Naive B cell (primary cell): ENCODE measurements around the gene SYNDIG1. TPM values are rescaled to one million over a fixed set of nuclear protein-coding genes. Genes with fewer than 3 reads are reported as not detected.

ENCODE experiments used
- ATAC-seq, 2 donors: fragments of 150-1000 bp; cut with Tn5 transposase; 2 replicates each; pipeline ENCODE4 v1.10.0; 2021; ENCODE audit warnings: low read depth in 2 of 2, mild to moderate bottlenecking in 2 of 2, moderate library complexity in 2 of 2
- DNase-seq: peaks from one replicate; pipeline ENCODE4 v3.0.0; 2022
- H3K27ac Mint-ChIP-seq, 6 donors: one replicate each; pipeline ENCODE4 v1.8.0; 2020 to 2022; ENCODE audit warnings: mild to moderate bottlenecking in 6 of 6, mixed read lengths in 6 of 6, moderate library complexity in 5 of 6, inconsistent platforms in 2 of 6
- H3K27me3 Mint-ChIP-seq, 3 donors: one replicate each; pipeline ENCODE4 v1.8.0; 2021 to 2022; ENCODE audit warnings: mixed read lengths in 3 of 3, mild to moderate bottlenecking in 1 of 3
- H3K36me3 Mint-ChIP-seq, 2 donors: one replicate each; pipeline ENCODE4 v1.8.0; 2020 to 2022; ENCODE audit warnings: mixed read lengths in 2 of 2, inconsistent platforms in 1 of 2, mild to moderate bottlenecking in 1 of 2
- H3K4me1 Mint-ChIP-seq, 3 donors: one replicate each; pipeline ENCODE4 v1.8.0; 2020 to 2022; ENCODE audit warnings: mixed read lengths in 3 of 3, inconsistent platforms in 1 of 3, mild to moderate bottlenecking in 1 of 3, moderate library complexity in 1 of 3
- H3K4me3 Mint-ChIP-seq, 8 donors: one replicate each; pipeline ENCODE4 v1.8.0; 2020 to 2022; ENCODE audit warnings: mild to moderate bottlenecking in 8 of 8, mixed read lengths in 8 of 8, moderate library complexity in 8 of 8, inconsistent platforms in 2 of 8
- H3K9me3 Mint-ChIP-seq, 7 donors: one replicate each; pipeline ENCODE4 v1.8.0; 2020 to 2022; ENCODE audit warnings: mixed read lengths in 7 of 7, mild to moderate bottlenecking in 5 of 7, inconsistent platforms in 2 of 7, moderate library complexity in 1 of 7
- polyA plus RNA-seq, 6 donors: library from polyadenylated mRNA; unstranded; fragments of 300-500 nt; fragmentation: Illumina TruSeq; gene quantifications; one replicate each; pipeline ENCODE4 v1.2.3, GENCODE V29; 2021; ENCODE audit warnings: low read depth in 6 of 6

The SYNDIG1 gene
- polyA plus RNA-seq, 6 donors from 2014 or later = not detected

- no peaks in the 10 kb centered on the region for H3K36me3 Mint-ChIP-seq
- ATAC-seq = no peak
These were observed 31.1 kb upstream of the SYNDIG1 start for GRCh38 chr20:24438331-24438730.

GRCh38 chr20:24439737-24440387 lies 29.6 kb upstream of the SYNDIG1 start:
- no peak for ATAC-seq
- no peak for DNase-seq
- Mint-ChIP-seq H3K9me3 (peaks cover 0 to 2% (median 0%) of the 10 kb centered on the region in 7 donors), H3K27me3 (peaks cover 0 to 5% (median 0%) of the 10 kb centered on the region in 3 donors), H3K36me3 (no peaks in the 10 kb centered on the region), H3K27ac (no peak overlapping the region), H3K4me3 (no peak overlapping the region), H3K4me1 (no peaks in the 10 kb centered on the region)

More at GRCh38 chr20:24438331-24438730, 31.1 kb upstream of the SYNDIG1 start:
- no peak overlapping the region for H3K4me3 Mint-ChIP-seq
- H3K27me3 Mint-ChIP-seq = peaks cover 0 to 5% (median 0%) of the 10 kb centered on the region in 3 donors
- DNase-seq = no peak
- no peaks in the 10 kb centered on the region for H3K4me1 Mint-ChIP-seq
- no peak overlapping the region for H3K27ac Mint-ChIP-seq
- H3K9me3 Mint-ChIP-seq = peaks cover 0 to 2% (median 0%) of the 10 kb centered on the region in 7 donors

GRCh38 chr20:24441661-24442060 lies 27.8 kb upstream of the SYNDIG1 start:
- ATAC-seq (no peak), DNase-seq (no peak)
- Mint-ChIP-seq H3K4me3 (no peak overlapping the region), H3K36me3 (no peaks in the 10 kb centered on the region), H3K27me3 (peaks cover 0 to 5% (median 0%) of the 10 kb centered on the region in 3 donors), H3K27ac (peak overlapping the region in 1 of 6 donors; percentile 3), H3K9me3 (no peaks in the 10 kb centered on the region), H3K4me1 (no peaks in the 10 kb centered on the region)

- H3K4me3 Mint-ChIP-seq = no peak overlapping the region
- no peaks in the 10 kb centered on the region for H3K4me1 Mint-ChIP-seq
- ATAC-seq = no peak
- no peak overlapping the region for H3K27ac Mint-ChIP-seq
- DNase-seq = no peak
- H3K36me3 Mint-ChIP-seq = no peaks in the 10 kb centered on the region
- peaks cover 0 to 4% (median 0%) of the 10 kb centered on the region in 7 donors for H3K9me3 Mint-ChIP-seq
- H3K27me3 Mint-ChIP-seq = peaks cover 0 to 5% (median 0%) of the 10 kb centered on the region in 3 donors
These were observed 26.5 kb upstream of the SYNDIG1 start for GRCh38 chr20:24442909-24443308.

GRCh38 chr20:24443436-24443835 lies 26.0 kb upstream of the SYNDIG1 start:
- ATAC-seq (no peak), DNase-seq (no peak)
- H3K4me1 Mint-ChIP-seq = no peaks in the 10 kb centered on the region
- peaks cover 0 to 4% (median 0%) of the 10 kb centered on the region in 7 donors for H3K9me3 Mint-ChIP-seq
- no peaks in the 10 kb centered on the region for H3K36me3 Mint-ChIP-seq
- H3K27me3 Mint-ChIP-seq = peaks cover 0 to 5% (median 0%) of the 10 kb centered on the region in 3 donors
- no peak overlapping the region for H3K4me3 Mint-ChIP-seq
- H3K27ac Mint-ChIP-seq = no peak overlapping the region

GRCh38 chr20:24444526-24445190 lies 24.8 kb upstream of the SYNDIG1 start:
- no peak for ATAC-seq
- peaks cover 0 to 4% (median 0%) of the 10 kb centered on the region in 7 donors for H3K9me3 Mint-ChIP-seq
- H3K36me3 Mint-ChIP-seq = no peaks in the 10 kb centered on the region
- no peak overlapping the region for H3K27ac Mint-ChIP-seq
- H3K27me3 Mint-ChIP-seq = no peaks in the 10 kb centered on the region
- H3K4me3 Mint-ChIP-seq = no peak overlapping the region
- no peaks in the 10 kb centered on the region for H3K4me1 Mint-ChIP-seq
- no peak for DNase-seq

GRCh38 chr20:24445510-24446170 lies 23.8 kb upstream of the SYNDIG1 start:
- no peaks in the 10 kb centered on the region for H3K36me3 Mint-ChIP-seq
- no peaks in the 10 kb centered on the region for H3K4me1 Mint-ChIP-seq
- H3K27me3 Mint-ChIP-seq = no peaks in the 10 kb centered on the region
- DNase-seq = no peak
- H3K9me3 Mint-ChIP-seq = peaks cover 0 to 4% (median 0%) of the 10 kb centered on the region in 7 donors
- H3K27ac Mint-ChIP-seq = peak overlapping the region in 1 of 6 donors; percentile 27
- no peak overlapping the region for H3K4me3 Mint-ChIP-seq
- no peak for ATAC-seq

GRCh38 chr20:24446811-24447210 lies 22.6 kb upstream of the SYNDIG1 start:
- H3K36me3 Mint-ChIP-seq = no peaks in the 10 kb centered on the region
- ATAC-seq = no peak
- DNase-seq = no peak

GRCh38 chr20:24448170-24448569 lies 21.3 kb upstream of the SYNDIG1 start:
- H3K4me3 Mint-ChIP-seq = no peak overlapping the region
- H3K27ac Mint-ChIP-seq = no peak overlapping the region
- H3K9me3 Mint-ChIP-seq = peaks cover 0 to 4% (median 0%) of the 10 kb centered on the region in 7 donors
- H3K4me1 Mint-ChIP-seq = no peaks in the 10 kb centered on the region
- ATAC-seq = no peak
- H3K27me3 Mint-ChIP-seq = peaks cover 0 to 5% (median 0%) of the 10 kb centered on the region in 3 donors
- DNase-seq = no peak
- H3K36me3 Mint-ChIP-seq = no peaks in the 10 kb centered on the region

More at GRCh38 chr20:24446811-24447210, 22.6 kb upstream of the SYNDIG1 start:
- H3K4me1 Mint-ChIP-seq = no peaks in the 10 kb centered on the region
- no peak overlapping the region for H3K4me3 Mint-ChIP-seq
- H3K27ac Mint-ChIP-seq = no peak overlapping the region
- peaks cover 0 to 4% (median 0%) of the 10 kb centered on the region in 7 donors for H3K9me3 Mint-ChIP-seq
- no peaks in the 10 kb centered on the region for H3K27me3 Mint-ChIP-seq

GRCh38 chr20:24449026-24449720 lies 20.3 kb upstream of the SYNDIG1 start:
- Mint-ChIP-seq H3K27me3 (peaks cover 0 to 7% (median 0%) of the 10 kb centered on the region in 3 donors), H3K9me3 (peaks cover 0 to 4% (median 0%) of the 10 kb centered on the region in 7 donors), H3K36me3 (no peaks in the 10 kb centered on the region), H3K4me3 (no peak overlapping the region), H3K27ac (no peak overlapping the region), H3K4me1 (no peaks in the 10 kb centered on the region)
- DNase-seq = no peak
- no peak for ATAC-seq

GRCh38 chr20:24450177-24450576 lies 19.3 kb upstream of the SYNDIG1 start:
- Mint-ChIP-seq H3K36me3 (no peaks in the 10 kb centered on the region), H3K4me1 (no peaks in the 10 kb centered on the region)
- ATAC-seq = no peak

GRCh38 chr20:24450624-24451376 lies 18.6 kb upstream of the SYNDIG1 start:
- DNase-seq (no peak), ATAC-seq (no peak)
- no peaks in the 10 kb centered on the region for H3K36me3 Mint-ChIP-seq
- peaks cover 0 to 4% (median 0%) of the 10 kb centered on the region in 7 donors for H3K9me3 Mint-ChIP-seq
- H3K4me1 Mint-ChIP-seq = no peaks in the 10 kb centered on the region
- H3K27me3 Mint-ChIP-seq = peaks cover 0 to 9% (median under 1%) of the 10 kb centered on the region in 3 donors
- H3K27ac Mint-ChIP-seq = no peak overlapping the region
- H3K4me3 Mint-ChIP-seq = no peak overlapping the region

More at GRCh38 chr20:24450177-24450576, 19.3 kb upstream of the SYNDIG1 start:
- H3K27me3 Mint-ChIP-seq = peaks cover 0 to 7% (median 0%) of the 10 kb centered on the region in 3 donors
- H3K27ac Mint-ChIP-seq = no peak overlapping the region
- peaks cover 0 to 4% (median 0%) of the 10 kb centered on the region in 7 donors for H3K9me3 Mint-ChIP-seq
- no peak for DNase-seq
- H3K4me3 Mint-ChIP-seq = no peak overlapping the region
